HepG2 (cell line): ENCODE measurements around the gene DHX16. TPM values are rescaled to one million over a fixed set of nuclear protein-coding genes. Genes with fewer than 3 reads are reported as not detected.

Experiments
- ARHGAP35 ChIP-seq: sonication (generic); formaldehyde crosslinking; IDR thresholded peaks from 2 replicates; pipeline ENCODE4 v1.9.0; 2022; ENCODE audit warnings: mild to moderate bottlenecking, inconsistent platforms, moderate library complexity, missing genetic modification reagents, borderline replicate concordance
- CHD4 ChIP-seq: fragments of 200-600 bp; sonication (generic); IDR thresholded peaks from 2 replicates; pipeline ENCODE4 v1.7.0; 2017; ENCODE audit warnings: mild to moderate bottlenecking, low read length, borderline replicate concordance
- GTF3A ChIP-seq: sonication (generic); formaldehyde crosslinking; conservative IDR thresholded peaks from 2 replicates; pipeline ENCODE4 v1.4.0; 2020; ENCODE audit warnings: mild to moderate bottlenecking, missing genetic modification reagents
- MTF1 ChIP-seq: sonication (generic); formaldehyde crosslinking; IDR thresholded peaks from 2 replicates; pipeline ENCODE4 v1.5.0; 2020; ENCODE audit warnings: missing genetic modification reagents
- RFX5 ChIP-seq: IDR thresholded peaks from 2 replicates; pipeline ENCODE4 v1.6.1; 2011; ENCODE audit warnings: low read depth, low read length, improper control_type of control experiment
- RNF2 ChIP-seq: fragments of 450-650 bp; conservative IDR thresholded peaks from 2 replicates; pipeline ENCODE4 v1.6.1; 2016; ENCODE audit warnings: low read depth
- ZIK1 ChIP-seq: sonication (generic); formaldehyde crosslinking; IDR thresholded peaks from 2 replicates; pipeline ENCODE4 v1.5.0; 2020; ENCODE audit warnings: mild to moderate bottlenecking, low read depth, missing genetic modification reagents, borderline replicate concordance
- ZNF235 ChIP-seq: sonication (generic); formaldehyde crosslinking; IDR thresholded peaks from 2 replicates; pipeline ENCODE4 v1.8.1; 2023; ENCODE audit warnings: mild to moderate bottlenecking, missing genetic modification reagents, borderline replicate concordance
- polyA plus RNA-seq, 8 experiments: library from polyadenylated mRNA; depleted of rRNA in 3 of 8; stranded (reverse) in 7 of 8; unstranded in 1 of 8; fragments of >200 nt; fragmentation: Illumina TruSeq in 4 of 8; extraction: Trizol in 4 of 8; gene quantifications; 2 replicates each; pipeline versions ENCODE4 v1.2.1 to v1.2.3, GENCODE V29; 2011 to 2016; ENCODE audit warnings: low read depth in 4 of 8, missing spikeins in 1 of 8, mixed read lengths in 1 of 8; ENCODE audit not compliant: insufficient read depth in 1 of 8
- total RNA-seq, 5 experiments: library from RNA; depleted of rRNA; stranded (reverse); fragments of >200 nt; fragmentation: Illumina TruSeq; extraction: Trizol; gene quantifications; 2 replicates each; pipeline ENCODE4 v1.2.3, GENCODE V29; 2016; ENCODE audit warnings: low read depth in 1 of 5
- TF ChIP-seq, protein P1 (sequence below): sonication (generic); formaldehyde crosslinking; IDR thresholded peaks from 2 replicates; pipeline ENCODE4 v1.5.0; 2020; ENCODE audit warnings: missing genetic modification reagents, mild to moderate bottlenecking, borderline replicate concordance
- TF ChIP-seq, protein P2 (sequence below): sonication (generic); formaldehyde crosslinking; IDR thresholded peaks from 2 replicates; pipeline ENCODE4 v1.5.0; 2020; ENCODE audit warnings: mild to moderate bottlenecking, missing genetic modification reagents, borderline replicate concordance
- TF ChIP-seq, protein P3 (sequence below): sonication (generic); formaldehyde crosslinking; IDR thresholded peaks from 2 replicates; pipeline ENCODE4 v1.8.1; 2023; ENCODE audit warnings: missing genetic modification reagents, inconsistent platforms, borderline replicate concordance
- TF ChIP-seq, protein P4 (sequence below): sonication (generic); formaldehyde crosslinking; IDR thresholded peaks from 2 replicates; pipeline ENCODE4 v1.5.0; 2020; ENCODE audit warnings: mild to moderate bottlenecking, missing genetic modification reagents, borderline replicate concordance

The DHX16 gene
- total and polyA plus RNA-seq, 2 of the 13 experiments (the other 11 are each of a cell fraction or from before 2014, with no cell fraction given): 57.0 to 58.5 TPM

DNA sequence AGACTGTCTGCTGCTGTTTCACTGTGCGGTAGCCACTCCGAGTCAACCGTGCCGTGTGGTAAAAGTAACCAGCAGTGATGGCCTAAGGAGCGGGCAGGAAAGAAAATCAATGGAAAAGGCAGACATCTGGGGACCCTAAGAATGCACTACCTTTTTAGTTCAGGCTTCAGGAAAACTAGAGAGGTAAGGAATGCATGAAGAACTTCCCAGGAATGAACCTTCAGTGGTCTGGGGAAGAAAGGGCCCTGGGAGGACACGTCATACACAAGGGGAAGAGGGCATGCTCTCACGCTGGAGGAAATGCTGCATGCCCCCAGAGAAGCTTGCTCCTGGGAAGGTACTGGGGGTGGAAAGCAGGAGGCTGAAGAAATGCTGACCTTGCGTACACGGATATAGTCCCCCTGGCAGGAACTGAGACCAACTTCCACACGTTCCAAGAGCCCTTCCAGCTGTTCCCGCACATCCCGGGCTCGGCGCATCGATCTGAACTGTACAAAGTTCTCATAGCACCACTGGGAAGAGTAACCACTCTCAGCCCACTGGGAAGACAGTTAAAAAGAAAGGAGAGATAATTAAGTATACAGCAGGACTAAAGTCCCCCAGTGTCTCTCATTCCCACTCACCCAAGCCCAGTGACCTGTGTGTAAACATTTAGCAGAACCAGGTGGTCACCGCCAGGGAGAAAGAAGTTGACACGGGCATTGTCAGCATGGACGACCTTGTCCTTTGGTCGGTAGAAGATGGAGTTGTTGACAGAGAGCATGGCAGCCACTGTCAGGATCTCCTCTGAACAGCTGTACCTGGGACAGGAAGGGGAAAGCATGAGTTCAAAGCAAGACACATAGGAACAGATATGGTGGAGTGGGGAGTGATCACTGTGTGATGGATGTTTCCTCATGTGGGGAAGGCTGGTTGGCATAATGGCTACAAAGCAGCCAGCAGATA is 17.7 kb downstream of the DHX16 start (continued):
- TF ChIP-seq, protein P1, sequence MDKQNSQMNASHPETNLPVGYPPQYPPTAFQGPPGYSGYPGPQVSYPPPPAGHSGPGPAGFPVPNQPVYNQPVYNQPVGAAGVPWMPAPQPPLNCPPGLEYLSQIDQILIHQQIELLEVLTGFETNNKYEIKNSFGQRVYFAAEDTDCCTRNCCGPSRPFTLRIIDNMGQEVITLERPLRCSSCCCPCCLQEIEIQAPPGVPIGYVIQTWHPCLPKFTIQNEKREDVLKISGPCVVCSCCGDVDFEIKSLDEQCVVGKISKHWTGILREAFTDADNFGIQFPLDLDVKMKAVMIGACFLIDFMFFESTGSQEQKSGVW (CRISPR knock-in tag): no peak
- TF ChIP-seq CHD4: peak; percentile 59; the same call in 1 of the 2 replicates
- TF ChIP-seq, protein P2, sequence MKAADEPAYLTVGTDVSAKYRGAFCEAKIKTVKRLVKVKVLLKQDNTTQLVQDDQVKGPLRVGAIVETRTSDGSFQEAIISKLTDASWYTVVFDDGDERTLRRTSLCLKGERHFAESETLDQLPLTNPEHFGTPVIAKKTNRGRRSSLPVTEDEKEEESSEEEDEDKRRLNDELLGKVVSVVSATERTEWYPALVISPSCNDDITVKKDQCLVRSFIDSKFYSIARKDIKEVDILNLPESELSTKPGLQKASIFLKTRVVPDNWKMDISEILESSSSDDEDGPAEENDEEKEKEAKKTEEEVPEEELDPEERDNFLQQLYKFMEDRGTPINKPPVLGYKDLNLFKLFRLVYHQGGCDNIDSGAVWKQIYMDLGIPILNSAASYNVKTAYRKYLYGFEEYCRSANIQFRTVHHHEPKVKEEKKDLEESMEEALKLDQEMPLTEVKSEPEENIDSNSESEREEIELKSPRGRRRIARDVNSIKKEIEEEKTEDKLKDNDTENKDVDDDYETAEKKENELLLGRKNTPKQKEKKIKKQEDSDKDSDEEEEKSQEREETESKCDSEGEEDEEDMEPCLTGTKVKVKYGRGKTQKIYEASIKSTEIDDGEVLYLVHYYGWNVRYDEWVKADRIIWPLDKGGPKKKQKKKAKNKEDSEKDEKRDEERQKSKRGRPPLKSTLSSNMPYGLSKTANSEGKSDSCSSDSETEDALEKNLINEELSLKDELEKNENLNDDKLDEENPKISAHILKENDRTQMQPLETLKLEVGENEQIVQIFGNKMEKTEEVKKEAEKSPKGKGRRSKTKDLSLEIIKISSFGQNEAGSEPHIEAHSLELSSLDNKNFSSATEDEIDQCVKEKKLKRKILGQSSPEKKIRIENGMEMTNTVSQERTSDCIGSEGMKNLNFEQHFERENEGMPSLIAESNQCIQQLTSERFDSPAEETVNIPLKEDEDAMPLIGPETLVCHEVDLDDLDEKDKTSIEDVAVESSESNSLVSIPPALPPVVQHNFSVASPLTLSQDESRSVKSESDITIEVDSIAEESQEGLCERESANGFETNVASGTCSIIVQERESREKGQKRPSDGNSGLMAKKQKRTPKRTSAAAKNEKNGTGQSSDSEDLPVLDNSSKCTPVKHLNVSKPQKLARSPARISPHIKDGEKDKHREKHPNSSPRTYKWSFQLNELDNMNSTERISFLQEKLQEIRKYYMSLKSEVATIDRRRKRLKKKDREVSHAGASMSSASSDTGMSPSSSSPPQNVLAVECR (CRISPR knock-in tag): peak; percentile 96
- TF ChIP-seq MTF1 (CRISPR knock-in tag): no peak
- TF ChIP-seq ZNF235 (CRISPR knock-in tag): no peak
- no peak for TF ChIP-seq GTF3A
- TF ChIP-seq ARHGAP35 (CRISPR knock-in tag): peak; percentile 73; the same call in 1 of the 2 replicates
- TF ChIP-seq, protein P3, sequence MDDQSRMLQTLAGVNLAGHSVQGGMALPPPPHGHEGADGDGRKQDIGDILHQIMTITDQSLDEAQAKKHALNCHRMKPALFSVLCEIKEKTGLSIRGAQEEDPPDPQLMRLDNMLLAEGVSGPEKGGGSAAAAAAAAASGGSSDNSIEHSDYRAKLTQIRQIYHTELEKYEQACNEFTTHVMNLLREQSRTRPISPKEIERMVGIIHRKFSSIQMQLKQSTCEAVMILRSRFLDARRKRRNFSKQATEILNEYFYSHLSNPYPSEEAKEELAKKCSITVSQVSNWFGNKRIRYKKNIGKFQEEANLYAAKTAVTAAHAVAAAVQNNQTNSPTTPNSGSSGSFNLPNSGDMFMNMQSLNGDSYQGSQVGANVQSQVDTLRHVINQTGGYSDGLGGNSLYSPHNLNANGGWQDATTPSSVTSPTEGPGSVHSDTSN (CRISPR knock-in tag): no peak
- no peak for TF ChIP-seq RNF2
- TF ChIP-seq ZIK1 (CRISPR knock-in tag): 0 out of 2 replicates have a peak, but pooled peaks have one; percentile 16
- no peak; the same call in 1 of the 2 replicates for TF ChIP-seq RFX5
- TF ChIP-seq, protein P4, sequence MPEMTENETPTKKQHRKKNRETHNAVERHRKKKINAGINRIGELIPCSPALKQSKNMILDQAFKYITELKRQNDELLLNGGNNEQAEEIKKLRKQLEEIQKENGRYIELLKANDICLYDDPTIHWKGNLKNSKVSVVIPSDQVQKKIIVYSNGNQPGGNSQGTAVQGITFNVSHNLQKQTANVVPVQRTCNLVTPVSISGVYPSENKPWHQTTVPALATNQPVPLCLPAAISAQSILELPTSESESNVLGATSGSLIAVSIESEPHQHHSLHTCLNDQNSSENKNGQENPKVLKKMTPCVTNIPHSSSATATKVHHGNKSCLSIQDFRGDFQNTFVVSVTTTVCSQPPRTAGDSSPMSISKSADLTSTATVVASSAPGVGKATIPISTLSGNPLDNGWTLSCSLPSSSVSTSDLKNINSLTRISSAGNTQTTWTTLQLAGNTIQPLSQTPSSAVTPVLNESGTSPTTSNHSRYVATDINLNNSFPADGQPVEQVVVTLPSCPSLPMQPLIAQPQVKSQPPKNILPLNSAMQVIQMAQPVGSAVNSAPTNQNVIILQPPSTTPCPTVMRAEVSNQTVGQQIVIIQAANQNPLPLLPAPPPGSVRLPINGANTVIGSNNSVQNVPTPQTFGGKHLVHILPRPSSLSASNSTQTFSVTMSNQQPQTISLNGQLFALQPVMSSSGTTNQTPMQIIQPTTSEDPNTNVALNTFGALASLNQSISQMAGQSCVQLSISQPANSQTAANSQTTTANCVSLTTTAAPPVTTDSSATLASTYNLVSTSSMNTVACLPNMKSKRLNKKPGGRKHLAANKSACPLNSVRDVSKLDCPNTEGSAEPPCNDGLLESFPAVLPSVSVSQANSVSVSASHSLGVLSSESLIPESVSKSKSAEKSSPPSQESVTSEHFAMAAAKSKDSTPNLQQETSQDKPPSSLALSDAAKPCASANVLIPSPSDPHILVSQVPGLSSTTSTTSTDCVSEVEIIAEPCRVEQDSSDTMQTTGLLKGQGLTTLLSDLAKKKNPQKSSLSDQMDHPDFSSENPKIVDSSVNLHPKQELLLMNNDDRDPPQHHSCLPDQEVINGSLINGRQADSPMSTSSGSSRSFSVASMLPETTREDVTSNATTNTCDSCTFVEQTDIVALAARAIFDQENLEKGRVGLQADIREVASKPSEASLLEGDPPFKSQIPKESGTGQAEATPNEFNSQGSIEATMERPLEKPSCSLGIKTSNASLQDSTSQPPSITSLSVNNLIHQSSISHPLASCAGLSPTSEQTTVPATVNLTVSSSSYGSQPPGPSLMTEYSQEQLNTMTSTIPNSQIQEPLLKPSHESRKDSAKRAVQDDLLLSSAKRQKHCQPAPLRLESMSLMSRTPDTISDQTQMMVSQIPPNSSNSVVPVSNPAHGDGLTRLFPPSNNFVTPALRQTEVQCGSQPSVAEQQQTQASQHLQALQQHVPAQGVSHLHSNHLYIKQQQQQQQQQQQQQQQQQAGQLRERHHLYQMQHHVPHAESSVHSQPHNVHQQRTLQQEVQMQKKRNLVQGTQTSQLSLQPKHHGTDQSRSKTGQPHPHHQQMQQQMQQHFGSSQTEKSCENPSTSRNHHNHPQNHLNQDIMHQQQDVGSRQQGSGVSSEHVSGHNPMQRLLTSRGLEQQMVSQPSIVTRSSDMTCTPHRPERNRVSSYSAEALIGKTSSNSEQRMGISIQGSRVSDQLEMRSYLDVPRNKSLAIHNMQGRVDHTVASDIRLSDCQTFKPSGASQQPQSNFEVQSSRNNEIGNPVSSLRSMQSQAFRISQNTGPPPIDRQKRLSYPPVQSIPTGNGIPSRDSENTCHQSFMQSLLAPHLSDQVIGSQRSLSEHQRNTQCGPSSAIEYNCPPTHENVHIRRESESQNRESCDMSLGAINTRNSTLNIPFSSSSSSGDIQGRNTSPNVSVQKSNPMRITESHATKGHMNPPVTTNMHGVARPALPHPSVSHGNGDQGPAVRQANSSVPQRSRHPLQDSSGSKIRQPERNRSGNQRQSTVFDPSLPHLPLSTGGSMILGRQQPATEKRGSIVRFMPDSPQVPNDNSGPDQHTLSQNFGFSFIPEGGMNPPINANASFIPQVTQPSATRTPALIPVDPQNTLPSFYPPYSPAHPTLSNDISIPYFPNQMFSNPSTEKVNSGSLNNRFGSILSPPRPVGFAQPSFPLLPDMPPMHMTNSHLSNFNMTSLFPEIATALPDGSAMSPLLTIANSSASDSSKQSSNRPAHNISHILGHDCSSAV: no peak
